ENCODE results near the gene TIGD3. TPM values are rescaled to one million over a fixed set of nuclear protein-coding genes. Genes with fewer than 3 reads are reported as not detected.

TIGD3 gene
- total RNA-seq, 1 experiment from 2014 or later, result 1.7 TPM

DNA sequence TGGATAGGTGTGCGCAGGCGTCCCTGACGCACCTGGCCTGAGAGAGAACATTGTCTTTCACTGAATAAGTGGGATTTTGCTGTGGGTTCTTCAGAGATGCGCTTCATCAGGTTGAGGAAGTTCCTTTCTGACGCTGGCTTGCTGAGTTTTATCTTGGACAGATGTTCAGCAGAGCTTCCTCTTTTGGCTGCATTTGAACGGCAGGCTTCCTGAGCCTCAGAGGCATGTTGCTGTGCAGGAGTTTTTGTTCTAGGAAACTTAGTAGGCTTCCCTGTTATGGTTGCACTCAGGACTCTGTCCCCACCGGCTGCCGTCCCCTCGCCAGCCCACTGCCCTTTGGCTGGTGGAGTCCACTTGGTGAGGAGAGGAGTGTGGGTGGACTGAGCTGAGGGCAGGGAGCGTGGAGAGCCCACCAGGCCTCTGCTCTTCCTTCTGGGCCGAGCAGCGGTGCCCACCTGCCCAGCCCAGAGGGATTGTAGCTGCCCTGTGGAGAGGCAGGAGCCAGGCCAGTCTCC lies 49.1 kb downstream of the TIGD3 start:
- Histone ChIP-seq H3F3A (ENCODE audit: insufficient read depth, low read depth) (peaks cover 14% of the 10 kb centered on the region; the same call in 1 of the 2 replicates), H3K4me2 (no peak overlapping the region), H3K27ac (no peak overlapping the region), H3K4me3 (no peak overlapping the region), H3K36me3 (ENCODE audit: low read depth) (peaks cover 11% of the 10 kb centered on the region), H3K9me2 (ENCODE audit: insufficient read depth) (no peaks in the 10 kb centered on the region), H3K9me3 (ENCODE audit: insufficient read depth, low read depth) (no peaks in the 10 kb centered on the region), H3K4me1 (replicated peaks; ENCODE audit: insufficient read depth) (no peaks in the 10 kb centered on the region), H3K27me3 (ENCODE audit: insufficient read depth, low read depth) (no peaks in the 10 kb centered on the region), H4K20me1 (ENCODE audit: insufficient read depth) (no peaks in the 10 kb centered on the region), H2AFZ (no peak overlapping the region), H3K79me2 (ENCODE audit: low read depth) (no peaks in the 10 kb centered on the region)
- no peak for TF ChIP-seq EZH2 (IDR thresholded peaks at IDR 0.05; ENCODE audit: low read depth)
- TF ChIP-seq CTCF (conservative IDR thresholded peaks at IDR 0.05), result no peak
- no TSS peak for BruUV-seq (replicated peaks)
- POLR2A ChIA-PET (ENCODE audit: unreplicated experiment), result interaction anchor here (0.7 kb wide), 1 partner anchor 42 kb away, joined by 3 read pairs; no protein-coding TSS in a partner anchor
- CTCF ChIA-PET, result interaction anchor here (0.6 kb wide), 1 partner anchor 16 kb away, joined by 4 read pairs; no protein-coding TSS in a partner anchor
- no peak for DNase-seq
- intact Hi-C loops (cut with micrococcal nuclease; ENCODE audit: unreplicated experiment), result no loop called here

GRCh38 chr11:65404210-65404609 lies 49.7 kb downstream of the TIGD3 start:
- Histone ChIP-seq H3K36me3 (ENCODE audit: low read depth) (peaks cover 15% of the 10 kb centered on the region), H3K4me2 (no peak overlapping the region), H3K27me3 (ENCODE audit: insufficient read depth, low read depth) (no peaks in the 10 kb centered on the region), H2AFZ (no peak overlapping the region), H3K9me2 (ENCODE audit: insufficient read depth) (no peaks in the 10 kb centered on the region), H3K79me2 (ENCODE audit: low read depth) (no peaks in the 10 kb centered on the region), H4K20me1 (ENCODE audit: insufficient read depth) (no peaks in the 10 kb centered on the region), H3F3A (ENCODE audit: insufficient read depth, low read depth) (peaks cover 19% of the 10 kb centered on the region; the same call in 1 of the 2 replicates), H3K9me3 (ENCODE audit: insufficient read depth, low read depth) (no peaks in the 10 kb centered on the region), H3K4me3 (no peak overlapping the region), H3K27ac (no peak overlapping the region), H3K4me1 (replicated peaks; ENCODE audit: insufficient read depth) (no peaks in the 10 kb centered on the region)
- intact Hi-C loops (cut with micrococcal nuclease; ENCODE audit: unreplicated experiment), result no loop called here
- DNase-seq, result no peak
- BruUV-seq (replicated peaks), result no TSS peak
- ChIA-PET CTCF (interaction anchor here (0.6 kb wide), 1 partner anchor 16 kb away, joined by 4 read pairs; no protein-coding TSS in a partner anchor), POLR2A (ENCODE audit: unreplicated experiment) (interaction anchor here (0.7 kb wide), 1 partner anchor 41 kb away, joined by 3 read pairs; no protein-coding TSS in a partner anchor)
- TF ChIP-seq EZH2 (IDR thresholded peaks at IDR 0.05; ENCODE audit: low read depth) (no peak), CTCF (conservative IDR thresholded peaks at IDR 0.05) (no peak)

DNA sequence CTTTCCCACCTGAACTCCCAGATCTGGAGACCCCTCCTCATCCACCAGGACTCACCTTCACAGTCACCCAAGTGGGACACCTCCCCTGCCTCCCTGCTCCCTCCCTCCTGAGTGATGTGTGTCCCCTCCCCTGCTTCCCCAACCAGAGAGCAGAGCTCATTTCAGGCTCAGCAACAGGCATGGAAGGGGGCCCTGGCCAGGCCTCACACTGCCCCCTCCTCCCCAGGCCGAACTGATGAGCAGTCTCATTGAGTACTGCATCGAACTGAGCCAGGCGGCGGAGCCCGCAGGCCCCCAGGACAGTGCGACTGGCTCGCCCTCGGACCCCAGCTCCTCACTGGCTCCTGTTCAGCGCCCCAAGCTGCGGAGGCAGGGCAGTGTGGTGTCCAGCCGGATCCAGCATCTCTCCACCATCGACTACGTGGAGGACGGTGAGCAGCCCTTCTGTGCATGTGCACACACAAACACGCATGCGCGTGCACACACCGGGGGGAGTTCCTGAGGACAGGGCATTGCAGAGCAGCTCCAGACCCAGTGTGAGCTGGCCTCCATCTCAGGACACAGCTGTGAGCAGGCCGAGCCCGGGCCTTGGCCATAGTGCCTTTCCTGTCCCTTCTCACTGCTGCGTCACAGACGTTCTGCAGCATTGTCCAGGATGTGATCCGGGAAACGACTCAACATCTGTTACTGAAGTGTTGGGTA lies 50.2 kb downstream of the TIGD3 start:
- no peak overlapping the region for H3K4me2 ChIP-seq
- ChIA-PET CTCF (no interaction called here), POLR2A (ENCODE audit: unreplicated experiment) (interaction anchor here (0.6 to 0.7 kb wide), 3 partner anchors 41 to 114 kb away, joined by 3 to 12 read pairs (median 8); no protein-coding TSS in a partner anchor)
- H3K4me1 ChIP-seq (replicated peaks; ENCODE audit: insufficient read depth), result no peaks in the 10 kb centered on the region
- no peak overlapping the region for H2AFZ ChIP-seq
- no peaks in the 10 kb centered on the region for H4K20me1 ChIP-seq (ENCODE audit: insufficient read depth)
- no peak overlapping the region for H3K27ac ChIP-seq
- no peak for DNase-seq
- H3K9me3 ChIP-seq (ENCODE audit: insufficient read depth, low read depth), result no peaks in the 10 kb centered on the region
- no peaks in the 10 kb centered on the region for H3K9me2 ChIP-seq (ENCODE audit: insufficient read depth)
- peaks cover 20% of the 10 kb centered on the region for H3K36me3 ChIP-seq (ENCODE audit: low read depth)
- TF ChIP-seq EZH2 (IDR thresholded peaks at IDR 0.05; ENCODE audit: low read depth), result no peak
- TF ChIP-seq CTCF (conservative IDR thresholded peaks at IDR 0.05), result no peak
- intact Hi-C loops (cut with micrococcal nuclease; ENCODE audit: unreplicated experiment), result no loop called here
- no peaks in the 10 kb centered on the region for H3K79me2 ChIP-seq (ENCODE audit: low read depth)
- no TSS peak for BruUV-seq (replicated peaks)
- peaks cover 22% of the 10 kb centered on the region; the same call in 1 of the 2 replicates for H3F3A ChIP-seq (ENCODE audit: insufficient read depth, low read depth)
- no peaks in the 10 kb centered on the region for H3K27me3 ChIP-seq (ENCODE audit: insufficient read depth, low read depth)
- no peak overlapping the region for H3K4me3 ChIP-seq

Other genes with a start within 250 kb of the TIGD3 start
- 49.5 and 72.3 TPM in 2 replicates for gene TM7SF2, start 242.9 kb upstream of the TIGD3 start, total RNA-seq (2021)
- 13.7 and 22.3 TPM in 2 replicates for gene ZNHIT2, start 237.1 kb upstream of the TIGD3 start, total RNA-seq (2021)
- 973 and 1,165 TPM in 2 replicates for gene FAU, start 232.6 kb upstream of the TIGD3 start, total RNA-seq (2021)
- gene MRPL49, start 232.4 kb upstream of the TIGD3 start, total RNA-seq (2021), result 84.5 and 95.0 TPM in 2 replicates
- 40.9 and 51.5 TPM in 2 replicates for gene SYVN1, start 220.2 kb upstream of the TIGD3 start, total RNA-seq (2021)
- not detected in 2 replicates for gene SPDYC, start 184.5 kb upstream of the TIGD3 start, total RNA-seq (2021)
- 502 and 559 TPM in 2 replicates for gene CAPN1, start 172.8 kb upstream of the TIGD3 start, total RNA-seq (2021)
- gene POLA2, start 92.8 kb upstream of the TIGD3 start, total RNA-seq (2021), result 37.1 and 39.3 TPM in 2 replicates
- 17.8 and 20.8 TPM in 2 replicates for gene CDC42EP2, start 39.9 kb upstream of the TIGD3 start, total RNA-seq (2021)
- gene DPF2, start 20.9 kb upstream of the TIGD3 start, total RNA-seq (2021), result 75.6 and 80.6 TPM in 2 replicates
- 9.5 and 9.8 TPM in 2 replicates for gene SLC25A45, start 27.9 kb downstream of the TIGD3 start, total RNA-seq (2021)
- 32.4 and 48.9 TPM in 2 replicates for gene FRMD8, start 31.9 kb downstream of the TIGD3 start, total RNA-seq (2021)
- gene NEAT1, start 68.0 kb downstream of the TIGD3 start, total RNA-seq (2021), result 825 and 938 TPM in 2 replicates
- 6,494 and 7,852 TPM in 2 replicates for gene MALAT1, start 144.3 kb downstream of the TIGD3 start, total RNA-seq (2021)
- gene SCYL1, start 170.3 kb downstream of the TIGD3 start, total RNA-seq (2021), result 106 and 135 TPM in 2 replicates
- 455 and 553 TPM in 2 replicates for gene LTBP3, start 203.6 kb downstream of the TIGD3 start, total RNA-seq (2021)
- gene ZNRD2, start 215.7 kb downstream of the TIGD3 start, total RNA-seq (2021), result 51.4 and 53.5 TPM in 2 replicates
- 51.7 and 53.3 TPM in 2 replicates for gene FAM89B, start 217.8 kb downstream of the TIGD3 start, total RNA-seq (2021)
- gene EHBP1L1, start 221.3 kb downstream of the TIGD3 start, total RNA-seq (2021), result 123 and 170 TPM in 2 replicates
- gene KCNK7, start 241.0 kb downstream of the TIGD3 start, total RNA-seq (2021), result 2.1 TPM in 1 of 2 replicates, not detected in the other